SK-N-SH (cell line): ENCODE results near the gene RSAD2. TPM values are rescaled to one million over a fixed set of nuclear protein-coding genes. Genes with fewer than 3 reads are reported as not detected.
A peak's percentile ranks its signal among the peaks of the same experiment; 100 is the strongest.

Experiments
- CTCF ChIA-PET: fragments of 300-600, 350-600 bp; formaldehyde crosslinking; extraction: SDS; loops from one replicate; lab custom pipeline; 2021; lab: Yijun Ruan, JAX
- POLR2A ChIA-PET: fragments of 350-600 bp; sonication (Branson Sonifier 250); formaldehyde crosslinking; extraction: SDS; loops from one replicate; lab custom pipeline; 2020; ENCODE audit warnings: antibody characterized with exemption, inconsistent platforms; lab: Yijun Ruan, JAX
- DNase-seq: peaks from one replicate; pipeline ENCODE4 v3.0.0; 2012
- H2AFZ ChIP-seq: fragments of 200-600 bp; sonication (generic); 2 replicates; pipeline ENCODE4 v1.8.1; 2016; ENCODE audit warnings: antibody characterized with exemption, mild to moderate bottlenecking, low read depth
- H3F3A ChIP-seq: fragments of 200-600 bp; sonication (generic); replicated peaks from 2 replicates; pipeline ENCODE3; 2016; ENCODE audit warnings: antibody characterized with exemption, mild to moderate bottlenecking; ENCODE audit not compliant: insufficient read depth
- H3K27ac ChIP-seq, 2 experiments: fragments of 200-500 bp in 1 of 2; fragments of 200-600 bp in 1 of 2; sonication (Bioruptor generic) in 1 of 2; sonication (generic), shearing (Covaris generic) in 1 of 2; 2 replicates each; pipeline versions ENCODE4 v1.5.1 to v1.6.1; 2014 to 2016; ENCODE audit warnings: low read depth in 2 of 2, inconsistent platforms in 1 of 2, low read length in 1 of 2, mild to moderate bottlenecking in 1 of 2, mixed read lengths in 1 of 2
- H3K27me3 ChIP-seq: fragments of 200-600 bp; sonication (generic), shearing (Covaris generic); 2 replicates; pipeline ENCODE4 v1.6.1; 2016; ENCODE audit warnings: mixed run types; ENCODE audit not compliant: insufficient read depth
- H3K36me3 ChIP-seq, 2 experiments: fragments of 200-500 bp in 1 of 2; fragments of 200-600 bp in 1 of 2; sonication (Bioruptor generic) in 1 of 2; sonication (generic) in 1 of 2; replicated peaks in 1 of 2; 2 replicates each; pipeline versions ENCODE3 to v1.5.1; 2014 to 2016; ENCODE audit warnings: low read length in 1 of 2, mild to moderate bottlenecking in 1 of 2; ENCODE audit not compliant: insufficient read depth in 2 of 2, control insufficient read depth in 1 of 2
- H3K4me1 ChIP-seq, 2 experiments: fragments of 200-500 bp in 1 of 2; fragments of 200-600 bp in 1 of 2; sonication (Bioruptor generic) in 1 of 2; sonication (generic), shearing (Covaris generic) in 1 of 2; 2 replicates each; pipeline versions ENCODE4 v1.5.1 to v1.6.1; 2014 to 2016; ENCODE audit warnings: low read depth in 1 of 2, low read length in 1 of 2, mixed run types in 1 of 2; ENCODE audit not compliant: insufficient read depth in 2 of 2, control insufficient read depth in 1 of 2
- H3K4me2 ChIP-seq: fragments of 200-600 bp; sonication (generic), shearing (Covaris generic); 2 replicates; pipeline ENCODE4 v1.6.1; 2017; ENCODE audit warnings: mixed run types
- H3K4me3 ChIP-seq, 2 experiments: fragments of 200-500 bp in 1 of 2; fragments of 200-600 bp in 1 of 2; sonication (Bioruptor generic) in 1 of 2; sonication (generic), shearing (Covaris generic) in 1 of 2; 2 replicates each; pipeline versions ENCODE4 v1.5.1 to v1.8.1; 2014 to 2016; ENCODE audit warnings: low read depth in 2 of 2, inconsistent platforms in 1 of 2, low read length in 1 of 2, mild to moderate bottlenecking in 1 of 2, mixed read lengths in 1 of 2, moderate library complexity in 1 of 2
- H3K79me2 ChIP-seq: fragments of 200-600 bp; sonication (generic); 2 replicates; pipeline ENCODE4 v1.8.1; 2017; ENCODE audit warnings: mild to moderate bottlenecking; ENCODE audit not compliant: insufficient read depth
- H3K9ac ChIP-seq: fragments of 200-600 bp; sonication (generic); 2 replicates; pipeline ENCODE4 v1.6.1; 2017; ENCODE audit warnings: mixed run types
- H3K9me2 ChIP-seq: fragments of 200-600 bp; sonication (generic); 2 replicates; pipeline ENCODE4 v1.6.1; 2017; ENCODE audit warnings: mixed run types
- H3K9me3 ChIP-seq: fragments of 200-600 bp; sonication (generic); 2 replicates; pipeline ENCODE4 v1.6.1; 2017; ENCODE audit warnings: mixed run types, mild to moderate bottlenecking, moderate library complexity
- H4K20me1 ChIP-seq: fragments of 200-600 bp; sonication (generic); 2 replicates; pipeline ENCODE4 v1.6.1; 2017; ENCODE audit warnings: mild to moderate bottlenecking, mixed run types; ENCODE audit not compliant: insufficient read depth
- CTCF ChIP-seq: fragments of 200-600 bp; sonication (generic); IDR thresholded peaks from 2 replicates; pipeline ENCODE4 v1.6.1; 2017; ENCODE audit warnings: antibody characterized with exemption, mild to moderate bottlenecking, moderate library complexity
- EP300 ChIP-seq, 2 experiments: IDR thresholded peaks; 2 replicates each; pipeline versions ENCODE4 v1.4.0 to v1.6.1; 2012; ENCODE audit warnings: borderline replicate concordance in 1 of 2, low read depth in 1 of 2, low read length in 1 of 2
- FOSL2 ChIP-seq: IDR thresholded peaks from 2 replicates; pipeline ENCODE4 v1.4.0; 2012; ENCODE audit warnings: low read depth, mild to moderate bottlenecking, moderate library complexity, borderline replicate concordance
- FOXJ3 ChIP-seq: sonication (generic); formaldehyde crosslinking; IDR thresholded peaks from 2 replicates; pipeline ENCODE4 v1.5.1; 2020; ENCODE audit warnings: mild to moderate bottlenecking, missing genetic modification reagents
- FOXM1 ChIP-seq: IDR thresholded peaks from 2 replicates; pipeline ENCODE4 v1.4.0; 2012; ENCODE audit warnings: low read depth, mild to moderate bottlenecking
- GABPA ChIP-seq: IDR thresholded peaks from 2 replicates; pipeline ENCODE4 v1.4.0; 2012; ENCODE audit warnings: low read depth, mild to moderate bottlenecking
- IRF3 ChIP-seq: fragments of 150-350 bp; IDR thresholded peaks from 2 replicates; pipeline ENCODE4 v1.6.1; 2016; ENCODE audit warnings: mild to moderate bottlenecking, low read depth, low read length
- JUND ChIP-seq: IDR thresholded peaks from 2 replicates; pipeline ENCODE4 v1.4.0; 2012
- MAX ChIP-seq: IDR thresholded peaks from 2 replicates; pipeline ENCODE4 v1.4.0; 2012; ENCODE audit warnings: low read depth
- MEF2A ChIP-seq: IDR thresholded peaks from 2 replicates; pipeline ENCODE4 v1.4.0; 2012; ENCODE audit warnings: low read depth, borderline replicate concordance
- MXI1 ChIP-seq: IDR thresholded peaks from 2 replicates; pipeline ENCODE4 v1.6.1; 2012; ENCODE audit warnings: mild to moderate bottlenecking, low read depth, low read length, improper control_type of control experiment
- NFIC ChIP-seq: IDR thresholded peaks from 2 replicates; pipeline ENCODE4 v1.4.0; 2012; ENCODE audit warnings: borderline replicate concordance
- PBX3 ChIP-seq: IDR thresholded peaks from 2 replicates; pipeline ENCODE4; 2012
- RAD21 ChIP-seq: IDR thresholded peaks from 2 replicates; pipeline ENCODE4 v1.6.1; 2012; ENCODE audit warnings: mild to moderate bottlenecking, low read length
- RCOR1 ChIP-seq: fragments of 150-350 bp; IDR thresholded peaks from 2 replicates; pipeline ENCODE4 v1.6.1; 2017; ENCODE audit warnings: antibody characterized with exemption, low read length
- TAF1 ChIP-seq: IDR thresholded peaks from 2 replicates; pipeline ENCODE4 v1.6.1; 2012; ENCODE audit warnings: low read depth, mild to moderate bottlenecking, low read length, moderate library complexity, borderline replicate concordance
- USF2 ChIP-seq: fragments of 150-350 bp; IDR thresholded peaks from 2 replicates; pipeline ENCODE4 v1.6.1; 2017; ENCODE audit warnings: antibody characterized with exemption, low read length, low read depth, borderline replicate concordance
- ZBTB33 ChIP-seq: IDR thresholded peaks from 2 replicates; pipeline ENCODE4 v1.4.0; 2012; ENCODE audit warnings: low read depth, borderline replicate concordance
- WGBS: methylation state at CpG from one replicate; pipeline ENCODE4 v1.1.6; 2017; ENCODE audit warnings: low lambda C conversion rate; 5-methylcytosine and 5-hydroxymethylcytosine counted together
- polyA plus RNA-seq, 3 experiments: library from polyadenylated mRNA; depleted of rRNA; stranded (reverse); fragments of >200 nt; gene quantifications; 2 replicates each; pipeline ENCODE4 v1.2.3, GENCODE V29; 2012

The RSAD2 gene
- polyA plus RNA-seq, 1 of the 3 experiments (the other 2 are of a cell fraction): 0.35 TPM

GRCh38 chr2:6860296-6860695, 17.3 kb upstream of the RSAD2 start:
- no peak for DNase-seq
- Histone ChIP-seq H3K27ac (no peak overlapping the region), H3K4me3 (no peak overlapping the region), H4K20me1 (no peaks in the 10 kb centered on the region), H3K9ac (no peak overlapping the region), H3K9me2 (no peaks in the 10 kb centered on the region), H3K4me2 (no peak overlapping the region), H3F3A (no peaks in the 10 kb centered on the region), H3K9me3 (no peaks in the 10 kb centered on the region), H3K4me1 (peaks cover 0 to 4% of the 10 kb centered on the region in 2 experiments; a peak in 1 of 4 replicates), H2AFZ (no peak overlapping the region), H3K36me3 (no peaks in the 10 kb centered on the region), H3K79me2 (no peaks in the 10 kb centered on the region), H3K27me3 (no peaks in the 10 kb centered on the region)
- WGBS: 81% methylated on average over 3 of the region's 3 CpGs
- TF ChIP-seq MEF2A (no peak), PBX3 (no peak), EP300 (IDR thresholded peaks at IDR 0.05; ENCODE audit: borderline replicate concordance in 1 of 2, low read depth in 1 of 2, low read length in 1 of 2) (no peak), GABPA (no peak), MXI1 (no peak), NFIC (no peak), FOSL2 (no peak), TAF1 (no peak), MAX (no peak), CTCF (no peak), FOXM1 (no peak), FOXJ3 (no peak), RAD21 (no peak), IRF3 (no peak), JUND (no peak), RCOR1 (no peak)
- POLR2A ChIA-PET: no interaction called here
- CTCF ChIA-PET: no interaction called here

GRCh38 chr2:6863792-6864191, 13.8 kb upstream of the RSAD2 start:
- Histone ChIP-seq H3K79me2 (no peaks in the 10 kb centered on the region), H3K9ac (no peak overlapping the region), H4K20me1 (no peaks in the 10 kb centered on the region), H3K36me3 (no peaks in the 10 kb centered on the region), H3K9me3 (no peaks in the 10 kb centered on the region), H3K4me2 (no peak overlapping the region), H3K27me3 (no peaks in the 10 kb centered on the region), H2AFZ (no peak overlapping the region), H3K4me1 (peaks cover 5 to 10% of the 10 kb centered on the region in 2 experiments; a peak in 2 of 4 replicates), H3K27ac (no peak overlapping the region), H3K9me2 (no peaks in the 10 kb centered on the region), H3F3A (no peaks in the 10 kb centered on the region), H3K4me3 (no peak overlapping the region)
- CTCF ChIA-PET: interaction anchor here (2.3 kb wide), 1 partner anchor 34 kb away, joined by 8 read pairs; no protein-coding TSS in a partner anchor
- TF ChIP-seq ZBTB33 (no peak), USF2 (no peak)
- WGBS: 84% methylated on average over 4 of the region's 6 CpGs
- DNase-seq: peak; percentile 14
- POLR2A ChIA-PET: no interaction called here
